Measurements from ENCODE around the gene CHERP.

- no peak for TF ChIP-seq CTCF (IDR thresholded peaks at IDR 0.05; ENCODE audit: low read length)
- TF ChIP-seq EZH2 (IDR thresholded peaks at IDR 0.05; ENCODE audit: borderline replicate concordance, low read length), result no peak
Measured at GRCh38 chr19:16575861-16576689, 33.8 kb upstream of the CHERP start.
